Measurements from ENCODE around the gene CTXN1. TPM values are rescaled to one million over a fixed set of nuclear protein-coding genes. Genes with fewer than 3 reads are reported as not detected.

The CTXN1 gene
- total RNA-seq: 29.3 TPM

DNA sequence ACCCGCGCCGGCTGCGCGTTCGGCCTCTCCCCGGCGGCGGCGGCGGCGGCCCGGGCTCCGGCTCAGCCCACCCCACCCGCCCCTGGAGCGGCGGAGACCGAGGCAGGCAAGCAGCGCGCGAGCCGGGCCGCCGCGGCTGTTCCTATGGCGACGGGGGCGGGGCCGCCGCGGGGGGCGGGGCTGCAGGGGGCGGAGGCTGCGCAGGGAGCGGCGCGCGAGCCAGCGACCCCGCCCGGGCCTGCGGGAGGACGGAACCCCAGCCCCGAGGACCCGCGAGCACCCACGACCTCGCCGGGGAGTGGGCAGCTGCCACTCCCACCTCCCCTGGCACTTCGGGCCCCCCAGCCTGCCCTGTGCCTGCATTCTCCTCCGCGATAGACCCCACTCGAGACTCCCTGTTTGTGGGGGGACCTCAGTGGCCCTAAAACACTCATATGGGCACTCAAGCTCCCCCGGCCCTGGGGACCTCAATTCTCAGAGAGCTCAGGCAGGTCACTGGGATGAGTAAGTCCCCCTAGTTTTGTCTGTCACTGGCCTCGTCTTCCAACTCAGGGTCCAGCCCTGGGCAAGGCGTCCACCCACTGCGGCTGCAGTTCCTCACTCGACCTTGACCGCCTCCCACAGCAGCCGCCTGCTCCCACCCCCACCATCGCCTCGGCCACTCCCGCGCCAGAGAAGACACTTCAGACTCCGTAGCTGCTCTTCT is at the start of gene CTXN1:
TSS of gene CTXN1 (minus strand) at position 115 of the 706 bp plus-strand sequence. CDS start 597 bp downstream, outside the sequence.

DNA sequence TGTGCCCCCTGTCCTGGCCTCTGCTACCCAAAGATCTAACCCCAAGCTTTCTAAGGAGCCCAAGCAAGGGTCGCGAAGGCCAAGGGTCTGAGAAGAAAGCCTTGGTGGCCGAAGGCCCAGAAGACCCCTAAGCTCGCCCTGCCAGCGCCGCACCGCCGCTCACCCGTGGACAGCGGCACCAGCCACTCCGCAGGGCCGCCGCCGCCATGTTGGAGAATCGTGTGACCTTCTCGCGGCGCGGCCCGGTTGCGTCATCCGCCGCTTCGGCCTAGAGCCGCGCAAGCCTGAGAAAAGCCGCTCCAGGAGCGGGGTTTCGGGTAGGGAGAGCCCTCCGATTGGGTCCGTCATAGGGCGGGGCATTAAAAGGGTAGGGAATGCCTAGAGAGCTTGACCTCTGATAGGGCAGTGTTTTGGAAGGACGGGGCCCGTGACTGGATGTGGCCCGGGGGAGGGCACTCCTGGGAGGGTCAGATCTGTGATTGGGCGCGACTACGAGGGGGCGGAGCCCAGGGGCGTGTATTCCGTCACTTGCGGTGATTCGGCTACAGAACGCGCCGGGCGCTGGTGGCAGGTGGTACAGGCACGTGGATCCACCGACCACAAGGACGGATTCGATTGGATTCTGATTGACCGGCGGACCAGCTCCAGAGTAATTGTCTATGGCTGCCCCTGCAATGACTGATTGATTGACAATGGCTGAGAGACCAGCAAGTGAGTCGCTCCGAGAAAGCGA is 17.7 kb upstream of the CTXN1 start, which contains the start of gene TIMM44:
TSS of gene TIMM44 (minus strand) at position 223 of the 733 bp plus-strand sequence. CDS start at position 208, 15 bp downstream.

DNA sequence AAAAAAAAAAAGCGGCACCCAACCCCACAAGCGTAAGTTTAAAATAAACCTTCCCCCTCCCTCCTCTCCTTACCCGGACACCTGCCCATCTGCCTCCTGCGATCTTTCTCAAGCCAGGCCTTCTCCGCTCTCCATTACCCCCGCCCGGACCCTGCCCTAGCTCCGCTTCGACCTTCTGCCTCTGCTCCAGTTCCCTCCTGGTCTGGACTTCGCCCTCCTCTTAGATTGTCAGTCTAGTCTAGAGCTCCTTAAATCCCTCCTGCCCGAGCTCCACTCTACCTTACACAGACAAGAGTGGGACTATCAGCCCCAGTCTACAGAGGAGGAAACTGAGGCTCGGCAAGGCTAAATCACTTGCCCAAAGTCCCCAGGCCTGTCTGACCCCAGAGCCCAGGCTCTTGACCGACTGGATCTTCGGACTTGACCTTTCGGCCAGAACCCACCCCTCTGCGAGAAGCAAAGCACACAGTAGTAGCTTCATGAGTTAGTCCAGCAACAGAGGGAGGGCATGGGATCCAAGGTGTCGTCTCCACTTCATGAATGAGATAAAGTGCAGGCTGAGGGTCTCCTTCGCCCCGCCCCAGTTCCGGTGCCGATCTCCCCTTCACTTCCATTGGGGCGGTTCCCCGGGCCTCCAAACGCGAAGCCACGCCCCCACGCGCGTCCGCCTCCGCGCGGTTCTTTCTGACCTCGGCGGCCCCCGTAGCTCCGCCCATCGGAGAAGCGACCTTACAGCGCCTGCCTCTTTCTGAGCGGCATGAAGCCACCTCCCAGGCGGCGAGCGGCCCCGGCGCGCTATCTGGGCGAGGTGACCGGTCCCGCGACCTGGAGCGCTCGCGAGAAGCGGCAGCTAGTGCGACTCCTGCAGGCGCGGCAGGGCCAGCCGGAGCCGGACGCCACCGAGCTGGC is 6.1 kb downstream of the CTXN1 start, which contains the start of gene SNAPC2:
TSS of gene SNAPC2 (plus strand) at position 729 of the 909 bp plus-strand sequence. CDS start at position 758, 29 bp downstream.

DNA sequence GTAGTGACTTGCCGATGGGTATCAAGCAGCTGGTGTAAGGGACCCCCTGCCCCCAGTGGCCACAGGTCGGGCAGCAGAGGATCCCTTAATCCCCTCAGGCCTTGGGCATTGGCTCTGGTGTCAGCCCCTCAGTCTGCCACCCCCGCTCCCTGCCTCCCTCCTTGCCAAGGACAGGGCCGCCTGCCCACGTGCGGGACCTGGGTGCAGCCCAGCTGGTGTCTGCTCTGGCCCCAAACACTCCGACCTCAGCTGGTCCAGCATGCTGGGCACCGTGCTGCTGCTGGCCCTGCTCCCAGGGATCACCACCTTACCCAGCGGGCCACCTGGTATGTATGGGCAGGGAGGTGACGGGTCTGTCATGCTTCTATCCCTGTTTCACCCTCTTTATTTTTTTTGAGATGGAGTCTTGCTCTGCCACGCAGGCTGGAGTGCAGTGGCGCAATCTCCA is 11.3 kb downstream of the CTXN1 start, which contains the start of gene TGFBR3L:
TSS of gene TGFBR3L (plus strand) at position 233 of the 448 bp plus-strand sequence.

DNA sequence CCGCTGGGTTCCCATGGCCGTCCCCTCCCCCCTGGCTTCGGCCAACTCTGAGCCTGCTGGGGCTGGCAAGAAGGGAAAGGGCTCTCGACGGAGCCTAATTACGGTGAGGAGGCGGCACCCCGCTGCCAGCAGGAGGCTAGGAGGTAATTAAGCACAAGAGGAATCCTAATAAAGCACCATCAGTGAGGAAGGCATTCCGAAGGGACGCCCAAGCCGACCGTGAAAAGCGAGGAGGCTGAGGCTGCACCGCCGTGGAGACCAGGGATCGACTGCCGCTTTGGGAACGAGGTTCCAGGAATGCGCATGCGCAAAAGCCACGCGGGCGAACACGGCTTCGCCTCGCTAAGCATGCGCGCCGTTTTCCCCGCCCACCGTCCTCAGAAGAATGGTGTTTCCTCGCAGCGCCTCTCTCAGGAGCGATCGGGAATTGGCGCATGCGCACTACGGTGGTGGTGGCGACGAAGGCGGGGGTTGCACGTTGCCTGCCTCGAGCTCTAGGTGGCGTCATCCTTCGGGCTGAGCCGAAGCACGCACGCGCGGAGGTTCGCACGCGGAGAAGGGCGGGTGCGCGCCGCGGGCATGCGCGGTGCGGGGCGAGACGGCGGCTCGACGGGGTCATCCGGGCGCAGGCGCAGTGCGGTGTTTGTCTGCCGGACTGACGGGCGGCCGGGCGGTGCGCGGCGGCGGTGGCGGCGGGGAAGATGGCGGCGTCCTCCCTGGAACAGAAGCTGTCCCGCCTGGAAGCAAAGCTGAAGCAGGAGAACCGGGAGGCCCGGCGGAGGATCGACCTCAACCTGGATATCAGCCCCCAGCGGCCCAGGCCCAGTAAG is 22.5 kb downstream of the CTXN1 start, which contains the start of gene MAP2K7:
TSS of gene MAP2K7 (plus strand) at position 634 of the 830 bp plus-strand sequence. CDS start at position 702, 68 bp downstream.

DNA sequence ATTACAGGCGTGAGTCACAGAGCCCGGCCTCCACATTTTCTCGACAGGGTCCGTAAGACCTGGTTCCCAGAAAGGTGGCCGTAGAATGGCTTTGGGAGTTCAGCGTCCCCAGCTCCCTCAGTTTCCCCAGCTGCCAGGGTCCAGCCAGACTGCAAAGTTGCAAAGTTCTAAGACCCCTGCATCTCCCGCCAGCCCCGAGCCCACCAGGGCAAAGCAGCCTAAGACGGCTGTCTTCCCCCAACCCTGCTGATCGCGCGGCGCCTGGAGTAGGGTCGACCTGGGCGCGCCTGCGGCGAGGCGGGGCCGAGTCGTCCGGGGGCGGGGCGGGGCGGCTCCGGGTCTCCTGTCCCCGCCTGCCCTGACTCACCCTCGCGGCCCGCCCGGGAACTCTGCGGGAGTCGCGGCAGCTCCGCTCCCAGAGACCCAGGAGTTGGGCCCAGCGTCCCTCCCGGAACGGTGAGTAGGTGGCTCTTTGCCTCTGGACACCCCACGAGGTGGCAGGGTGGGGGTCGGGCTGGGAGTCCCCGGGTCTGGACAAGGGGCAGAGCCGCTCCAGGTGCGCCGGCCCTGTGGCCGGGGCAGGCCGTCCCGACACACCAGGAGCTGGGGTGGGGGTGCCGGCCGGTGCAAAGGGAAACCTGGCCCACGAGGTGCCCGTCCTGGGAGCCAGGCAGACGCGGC is 37.6 kb downstream of the CTXN1 start, which contains the start of gene LRRC8E:
TSS of gene LRRC8E (plus strand) at position 366 of the 681 bp plus-strand sequence. CDS start 7,094 bp downstream, outside the sequence.

Other genes with a start within 250 kb of the CTXN1 start
- not detected for gene MCEMP1, start 249.0 kb downstream of the CTXN1 start, total RNA-seq
- 16.1 TPM for gene TRAPPC5, start 245.3 kb downstream of the CTXN1 start, total RNA-seq
- gene FCER2, start 224.0 kb downstream of the CTXN1 start, total RNA-seq: 0.46 TPM
- 0.92 TPM for gene CLEC4G, start 194.0 kb downstream of the CTXN1 start, total RNA-seq
- 0.69 TPM for gene CD209, start 178.6 kb downstream of the CTXN1 start, total RNA-seq
- not detected for gene CLEC4M, start 162.9 kb downstream of the CTXN1 start, total RNA-seq
- 55.4 TPM for gene EVI5L, start 95.9 kb downstream of the CTXN1 start, total RNA-seq
- 3.5 TPM for gene PRR36, start 51.7 kb downstream of the CTXN1 start, total RNA-seq
- under 0.01 TPM for gene LRRC8E, start 37.6 kb downstream of the CTXN1 start, total RNA-seq
- gene MAP2K7, start 22.3 kb downstream of the CTXN1 start, total RNA-seq: 6.9 TPM
- not detected for gene TGFBR3L, start 11.3 kb downstream of the CTXN1 start, total RNA-seq
- 7.4 TPM for gene SNAPC2, start 5.8 kb downstream of the CTXN1 start, total RNA-seq
- gene TIMM44, start 17.5 kb upstream of the CTXN1 start, total RNA-seq: 34.8 TPM
- gene ELAVL1, start 79.5 kb upstream of the CTXN1 start, total RNA-seq: 20.8 TPM
- not detected for gene CCL25, start 126.6 kb upstream of the CTXN1 start, total RNA-seq
- 22.1 TPM for gene FBN3, start 223.5 kb upstream of the CTXN1 start, total RNA-seq

All from diencephalon (tissue), 1 donor.